RPMI8226 (cell line): ENCODE measurements around the gene ETAA1.
A peak's percentile ranks its signal among the peaks of the same experiment; 100 is the strongest.

Experiments used
- DNase-seq: peaks from one replicate; pipeline ENCODE4 v3.0.0-alpha.2; 2015

Gene ETAA1

DNA sequence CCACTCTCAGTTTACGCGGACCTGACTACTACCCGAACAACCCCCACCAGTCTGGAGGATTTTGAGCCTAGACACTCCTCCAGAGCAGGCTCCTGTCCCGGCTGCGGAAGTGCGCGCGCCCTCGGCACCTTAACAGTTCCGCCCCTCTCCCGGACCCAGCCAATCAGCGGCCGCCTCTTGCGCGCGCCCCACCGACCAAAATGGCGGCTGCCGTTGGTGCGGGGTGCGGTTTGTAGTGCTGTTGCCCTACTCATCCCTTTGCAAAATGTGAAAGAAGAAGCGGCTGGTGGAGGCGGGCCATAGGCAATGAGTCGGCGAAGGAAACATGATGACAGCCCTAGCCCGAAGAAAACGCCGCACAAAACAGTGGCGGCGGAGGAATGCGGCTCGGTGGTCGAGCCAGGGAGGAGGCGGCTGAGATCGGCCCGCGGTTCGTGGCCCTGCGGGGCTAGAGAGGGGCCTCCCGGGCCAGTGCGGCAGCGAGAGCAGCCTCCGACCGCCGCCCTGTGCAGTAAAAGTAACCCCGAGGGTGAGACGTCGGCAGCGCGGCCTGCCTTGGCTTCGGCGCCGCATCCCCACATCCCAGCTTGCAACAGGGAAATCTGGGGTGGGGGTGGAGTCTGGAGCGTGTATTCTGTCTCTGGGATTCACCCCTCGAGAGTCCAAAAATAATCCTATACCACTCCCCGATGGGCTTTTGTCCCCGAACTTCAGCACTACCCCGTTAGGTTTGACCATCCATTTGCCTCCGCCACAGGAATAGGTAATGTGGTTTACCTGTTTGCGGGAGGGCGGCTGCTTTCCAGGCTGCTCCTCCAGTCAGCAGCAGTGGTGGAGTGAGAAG, at the start of gene ETAA1:
Gene ETAA1 (plus strand): TSS at position 191 of the 844 bp plus-strand sequence. CDS start 116 bp downstream, at position 307.
- peak; percentile 94 for DNase-seq

DNA sequence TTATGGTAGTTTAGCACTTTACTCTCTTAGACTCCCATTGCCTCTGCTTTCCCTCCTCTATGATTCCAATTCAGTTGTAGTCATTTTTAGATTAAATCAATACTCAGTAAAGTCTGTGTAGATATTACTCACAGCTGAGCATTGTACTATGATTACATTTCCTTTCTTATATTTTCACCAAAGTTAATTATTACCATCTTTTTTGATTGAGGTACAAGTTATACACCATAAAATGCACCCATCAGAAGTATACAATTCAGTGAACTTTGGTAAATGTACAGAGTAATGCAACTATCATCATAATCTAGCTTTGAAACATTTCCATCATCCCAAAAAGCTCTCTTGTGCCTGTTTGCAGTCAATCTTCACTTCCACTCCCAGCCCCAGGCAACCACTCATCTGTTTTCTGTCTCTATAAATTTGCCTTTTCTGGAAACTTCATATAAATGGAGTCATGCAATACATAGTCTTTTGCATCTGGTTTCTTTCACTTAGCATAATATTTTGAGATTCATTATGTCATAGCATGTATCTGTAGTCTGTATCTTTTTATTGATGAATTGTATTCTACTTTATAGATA, 30.2 kb upstream of the ETAA1 start:
- no peak for DNase-seq

GRCh38 chr2:67374481-67374880, 22.7 kb upstream of the ETAA1 start:
- no peak for DNase-seq

DNA sequence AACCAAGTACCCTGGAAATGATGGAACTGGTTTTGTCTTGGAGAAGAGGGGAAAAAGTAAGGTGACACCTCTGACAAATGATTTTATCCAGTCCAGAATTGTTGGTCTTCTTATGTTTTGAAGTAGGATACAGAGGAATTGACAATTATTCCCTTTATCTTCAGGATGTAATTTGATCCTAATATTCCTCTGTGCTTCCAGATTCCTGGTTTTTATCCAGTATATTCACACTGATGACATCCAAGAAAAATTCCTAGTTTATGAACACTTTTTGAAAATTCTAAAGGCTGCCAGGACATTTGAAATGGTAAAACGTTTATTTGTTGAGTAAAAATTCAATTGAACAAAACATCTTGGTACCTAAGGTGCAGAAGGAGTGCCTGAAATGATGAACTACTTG, 22.2 kb upstream of the ETAA1 start:
- no peak for DNase-seq

GRCh38 chr2:67378555-67378954, 18.6 kb upstream of the ETAA1 start:
- DNase-seq: no peak

- DNase-seq: no peak
Measured at GRCh38 chr2:67379048-67379447, 18.1 kb upstream of the ETAA1 start.

DNA sequence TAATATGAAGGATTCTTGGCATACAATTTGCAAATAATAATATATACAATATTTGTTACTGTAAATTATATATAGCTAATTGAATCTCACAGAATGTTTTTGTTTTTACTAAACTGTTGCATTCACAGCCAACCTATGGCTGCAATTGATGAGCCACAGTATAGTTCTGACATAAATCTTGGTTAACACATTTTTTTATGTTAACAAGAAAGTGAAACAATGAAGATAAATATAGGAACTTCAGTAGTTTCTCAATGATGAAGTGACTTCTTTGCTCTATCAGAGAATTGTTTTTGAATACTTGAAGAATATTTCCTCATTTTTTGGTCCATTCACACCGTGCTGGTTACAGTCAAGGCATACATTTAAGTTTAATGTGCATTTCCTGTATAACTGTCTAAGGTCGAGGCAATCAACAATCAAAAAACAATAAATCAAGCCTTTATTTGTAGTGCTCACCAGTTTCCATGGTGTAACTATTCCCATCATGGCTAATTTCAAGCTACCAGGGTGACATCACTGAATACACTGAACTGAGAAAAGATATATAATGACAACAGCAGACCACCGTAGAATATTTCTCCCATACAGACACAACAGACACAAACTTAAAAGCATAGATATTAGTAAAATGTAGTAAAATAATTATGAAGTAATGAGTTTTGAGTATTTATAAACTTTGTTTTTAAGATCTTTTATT, 12.9 kb upstream of the ETAA1 start:
- no peak for DNase-seq

DNA sequence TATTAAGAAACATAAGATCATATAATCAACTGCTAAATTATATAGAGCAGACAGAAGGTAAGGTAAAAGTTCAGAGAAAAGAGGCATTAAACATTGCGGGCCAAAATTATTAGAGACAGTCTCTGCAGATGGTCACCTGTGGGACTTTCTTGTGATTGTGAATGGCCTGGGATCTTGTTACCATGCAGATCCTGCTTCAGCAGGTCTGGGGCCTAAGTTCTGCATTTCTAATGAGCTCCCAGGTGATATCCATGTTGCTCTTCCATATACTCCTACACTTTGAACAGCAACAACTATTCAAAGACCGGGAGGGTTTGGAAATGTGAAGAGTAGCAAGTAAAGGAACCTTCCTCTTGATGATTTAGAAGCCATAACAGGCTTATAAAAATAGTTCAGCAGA, 8.5 kb upstream of the ETAA1 start:
- no peak for DNase-seq

DNA sequence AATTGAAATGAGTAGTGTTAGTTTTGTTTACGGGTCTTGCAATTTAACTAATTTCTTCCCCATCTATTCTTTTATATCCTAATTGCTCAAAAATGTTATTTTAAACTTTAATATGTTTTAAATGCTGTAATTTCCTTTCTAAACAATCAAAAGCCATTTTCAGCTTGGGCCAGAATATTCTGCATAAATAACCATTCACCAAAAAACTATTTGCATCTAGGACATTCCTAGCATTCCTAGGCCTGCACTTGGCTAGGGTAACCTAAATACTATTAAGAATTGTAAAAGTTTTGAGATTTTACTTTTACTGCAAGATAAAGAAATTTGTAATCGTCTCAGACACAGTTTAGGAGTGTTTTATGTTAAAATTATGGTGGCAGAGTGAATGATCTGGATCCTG, 7.8 kb upstream of the ETAA1 start:
- no peak for DNase-seq

DNA sequence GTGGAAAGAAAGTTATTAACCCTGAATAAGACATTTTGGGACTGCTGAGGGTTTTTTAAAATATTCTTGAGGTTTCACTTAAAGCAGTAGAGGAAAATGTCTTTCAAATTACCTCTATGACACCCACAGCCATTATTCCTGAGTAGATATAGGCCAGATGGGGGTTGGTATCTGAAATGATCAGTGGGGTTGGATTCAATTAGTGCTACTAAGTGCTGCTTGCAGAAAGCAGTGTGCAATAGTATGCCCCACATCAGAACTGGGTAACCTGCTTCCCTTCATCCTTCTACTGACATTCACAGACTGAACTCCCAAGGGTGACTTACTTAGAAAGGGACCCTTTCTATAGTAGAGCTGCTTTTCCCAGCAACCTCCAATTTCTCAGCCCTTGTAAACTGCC, 7.3 kb upstream of the ETAA1 start:
- DNase-seq: no peak

- DNase-seq: no peak
Measured at GRCh38 chr2:67393237-67393636, 3.9 kb upstream of the ETAA1 start.

DNA sequence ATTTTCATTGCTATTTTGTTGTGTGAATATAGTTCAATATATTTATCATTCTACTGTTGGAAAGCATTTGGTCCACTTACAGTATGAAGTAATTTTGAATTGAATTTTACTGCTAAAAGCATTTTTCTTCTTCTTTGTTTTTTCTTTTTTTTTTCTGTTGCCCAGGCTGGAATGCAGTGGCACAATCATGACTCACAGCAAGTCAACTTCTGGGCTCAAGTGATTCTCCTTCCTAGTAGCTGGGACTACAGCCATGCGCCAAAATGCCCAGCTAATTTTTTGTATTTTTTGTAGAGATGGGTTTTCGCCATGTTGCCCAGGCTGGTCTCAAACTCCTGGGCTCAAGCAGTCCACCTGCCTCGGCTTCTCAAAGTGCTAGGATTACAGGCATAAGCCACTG, 2.4 kb upstream of the ETAA1 start:
- DNase-seq: no peak

- no peak for DNase-seq
Measured at GRCh38 chr2:67399144-67399543, 2.0 kb downstream of the ETAA1 start.

GRCh38 chr2:67399831-67400489, 2.8 kb downstream of the ETAA1 start:
- DNase-seq: no peak

DNA sequence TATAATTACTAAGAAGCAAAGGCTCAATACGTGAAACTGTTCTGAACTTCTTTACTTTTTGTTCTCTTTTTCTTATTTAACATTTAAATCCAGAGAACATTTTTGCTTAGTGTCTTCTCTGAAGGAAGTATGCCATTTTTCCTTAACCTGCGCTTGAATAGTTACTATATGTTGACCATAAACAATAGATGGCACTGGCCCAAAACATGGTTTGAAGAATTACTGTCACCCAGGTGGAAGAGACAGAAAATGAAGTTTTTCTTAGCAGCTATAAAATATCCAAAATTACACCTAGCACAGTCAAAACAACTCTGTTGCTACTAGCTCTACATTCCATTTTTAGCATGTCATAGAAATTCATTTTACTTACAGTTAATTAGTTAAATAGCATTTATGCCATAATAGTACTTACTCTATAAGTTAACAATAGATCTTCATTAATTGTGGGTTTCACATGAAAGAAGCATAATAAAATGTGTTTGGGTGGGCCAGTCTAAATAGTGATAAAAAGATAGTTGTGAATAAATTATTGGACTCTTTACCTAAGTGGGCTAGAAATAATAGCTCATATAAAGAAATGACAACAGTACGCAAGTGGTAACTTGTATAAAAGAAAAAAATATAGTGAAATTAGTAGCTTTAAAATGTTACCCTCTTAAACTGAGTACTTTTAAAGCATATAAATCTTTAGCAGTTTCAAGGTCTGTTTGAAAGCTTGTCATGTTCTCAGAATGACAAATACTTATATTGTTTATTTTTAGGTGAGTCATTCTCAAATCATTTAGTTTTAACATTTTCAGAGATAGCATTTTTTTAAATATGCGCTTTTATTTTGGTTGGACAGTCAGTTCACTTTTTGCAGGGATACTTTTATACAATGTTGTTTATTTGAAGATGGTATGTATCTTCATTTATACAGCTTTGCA, 3.7 kb downstream of the ETAA1 start:
- DNase-seq: no peak

- no peak for DNase-seq
Measured at GRCh38 chr2:67408346-67408745, 11.2 kb downstream of the ETAA1 start.

GRCh38 chr2:67412424-67412823, 15.3 kb downstream of the ETAA1 start:
- no peak for DNase-seq

DNA sequence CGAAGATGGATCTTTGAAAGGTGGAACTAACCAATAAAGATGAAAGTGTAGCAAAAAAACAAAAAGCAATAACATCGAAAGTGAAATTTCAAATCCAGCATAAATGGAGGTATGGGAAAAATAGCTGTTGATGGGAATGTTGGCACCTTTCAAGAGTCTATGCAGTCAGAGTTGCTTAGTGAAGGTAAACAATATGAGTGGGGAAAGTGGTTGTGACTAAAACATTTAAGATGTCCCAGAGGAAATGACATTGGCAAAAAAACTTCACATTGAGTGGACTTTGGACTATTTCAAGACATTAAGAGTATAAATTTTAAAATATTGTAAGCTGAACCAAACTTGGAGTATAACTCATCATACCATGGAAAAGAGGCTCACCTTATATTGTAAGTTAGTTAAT, 17.7 kb downstream of the ETAA1 start:
- no peak for DNase-seq

DNA sequence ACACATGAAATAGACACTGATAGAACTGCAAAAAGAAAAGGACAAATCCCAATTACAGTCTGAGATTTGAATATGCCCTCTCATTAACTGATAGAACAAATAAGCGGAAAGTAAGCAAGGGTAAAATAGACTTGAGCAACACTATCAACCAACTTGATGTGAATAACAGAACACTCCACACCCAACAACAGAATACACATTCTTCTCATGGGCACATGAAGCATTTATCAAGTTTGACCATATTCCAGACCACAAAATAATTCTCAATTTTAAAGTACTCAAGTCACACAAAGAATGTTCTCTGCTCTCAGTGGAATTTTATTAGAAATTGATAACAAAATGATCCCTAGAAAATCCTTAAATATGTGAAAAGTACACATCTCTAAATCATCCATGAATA, 19.0 kb downstream of the ETAA1 start:
- DNase-seq: no peak

DNA sequence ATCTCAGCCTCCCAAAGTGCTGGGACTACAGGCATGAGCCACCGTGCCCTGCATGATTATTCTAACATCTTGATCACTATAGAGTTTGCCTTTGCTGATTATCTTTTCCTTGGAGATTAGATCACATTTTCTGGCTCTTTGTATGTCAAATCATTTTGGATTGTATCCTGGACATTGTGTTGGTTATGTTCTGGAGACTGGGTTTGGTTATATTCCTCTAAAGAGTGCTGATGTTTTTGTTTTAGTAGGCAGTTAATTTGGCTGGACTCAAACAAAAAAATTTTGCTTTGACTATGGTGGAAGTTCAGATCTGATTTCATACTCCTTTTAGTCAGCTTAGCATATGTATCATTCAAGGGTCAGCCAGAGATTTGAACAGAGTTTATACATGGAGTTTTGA, 26.4 kb downstream of the ETAA1 start:
- DNase-seq: no peak

DNA sequence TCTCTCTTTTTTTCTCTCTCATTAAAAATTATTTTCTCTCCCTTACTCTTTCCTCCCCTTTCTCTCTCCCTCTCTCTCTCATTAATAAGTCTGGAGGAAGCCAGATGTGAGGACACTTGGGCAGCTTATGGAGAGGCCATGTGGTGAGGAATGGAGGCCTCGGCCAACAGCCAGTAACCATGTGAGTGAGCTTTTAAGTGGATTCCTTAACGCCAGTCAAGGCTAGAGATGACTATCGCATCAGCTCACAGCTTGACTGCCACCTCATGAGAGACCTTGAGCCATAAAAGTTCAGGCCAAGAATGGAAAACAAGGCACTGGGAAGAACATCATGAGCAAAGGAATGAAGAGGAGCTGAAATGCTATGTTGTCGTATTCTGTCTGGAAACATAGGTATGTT, 39.1 kb downstream of the ETAA1 start:
- no peak for DNase-seq

DNA sequence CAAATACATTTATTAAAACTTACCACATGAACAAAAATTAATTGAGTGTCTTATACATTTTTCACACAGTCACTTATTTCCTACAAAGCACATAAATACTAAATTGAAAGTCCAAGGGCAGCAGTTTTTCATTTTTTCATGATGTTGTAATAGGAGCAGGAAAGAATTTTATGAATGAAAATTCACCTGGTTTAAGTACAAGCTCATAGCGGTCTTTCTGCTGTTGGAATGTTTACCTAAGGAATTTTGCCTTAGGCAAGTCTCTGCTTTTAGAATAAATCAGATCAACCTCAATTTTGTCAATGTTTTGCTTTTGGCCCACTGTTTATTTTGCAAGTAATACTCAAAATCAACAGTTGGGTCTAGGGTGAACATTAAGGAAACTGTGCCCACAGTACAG, 40.0 kb downstream of the ETAA1 start:
- no peak for DNase-seq
